ENCODE data around the gene SLC4A9.
"Not testable (repeated sequence)": the region's sequence is repeated elsewhere in the genome, so short reads cannot be mapped to it uniquely, and the experiment has no call there.

Gene SLC4A9

GRCh38 chr5:140338908-140339307 is 21.1 kb upstream of the SLC4A9 start:
- no peak for DNase-seq

- DNase-seq = no peak
These were observed 20.4 kb upstream of the SLC4A9 start for GRCh38 chr5:140339636-140340035.

- no peak for DNase-seq
These were observed 19.3 kb upstream of the SLC4A9 start for GRCh38 chr5:140340605-140341121.

GRCh38 chr5:140341591-140341990 is 18.4 kb upstream of the SLC4A9 start:
- DNase-seq = no peak

- DNase-seq = no peak
These were observed 17.7 kb upstream of the SLC4A9 start for GRCh38 chr5:140342287-140342686.

GRCh38 chr5:140342896-140343295 is 17.1 kb upstream of the SLC4A9 start:
- no peak for DNase-seq

- not testable (repeated sequence) for DNase-seq
These were observed 16.1 kb upstream of the SLC4A9 start for GRCh38 chr5:140343849-140344248.

GRCh38 chr5:140344683-140345423 is 15.1 kb upstream of the SLC4A9 start:
- DNase-seq = no peak

GRCh38 chr5:140345919-140346347 is 14.1 kb upstream of the SLC4A9 start:
- no peak for DNase-seq

- DNase-seq = peak; percentile 77
These were observed 13.4 kb upstream of the SLC4A9 start, which contains the start of gene HBEGF for GRCh38 chr5:140346348-140347221. HBEGF (minus strand) TSS chr5:140346603; CDS start chr5:140346328, 275 bp downstream.

GRCh38 chr5:140347360-140347759 is 12.6 kb upstream of the SLC4A9 start:
- DNase-seq = no peak

- no peak for DNase-seq
These were observed 11.9 kb upstream of the SLC4A9 start for GRCh38 chr5:140348104-140348503.

GRCh38 chr5:140349244-140349643 is 10.8 kb upstream of the SLC4A9 start:
- DNase-seq = no peak

- no peak for DNase-seq
These were observed 8.2 kb upstream of the SLC4A9 start for GRCh38 chr5:140351609-140352334.

GRCh38 chr5:140355546-140355945 is 4.4 kb upstream of the SLC4A9 start:
- no peak for DNase-seq

GRCh38 chr5:140356853-140357725 is 2.9 kb upstream of the SLC4A9 start:
- no peak for DNase-seq

GRCh38 chr5:140357726-140358093 is 2.3 kb upstream of the SLC4A9 start:
- DNase-seq = no peak

- DNase-seq = no peak
These were observed 1.2 kb upstream of the SLC4A9 start for GRCh38 chr5:140358738-140359310.

GRCh38 chr5:140360681-140361479 is 886 bp downstream of the SLC4A9 start:
- DNase-seq = no peak

GRCh38 chr5:140361901-140362300 is 1.9 kb downstream of the SLC4A9 start:
- DNase-seq = no peak

- DNase-seq = no peak
These were observed 2.3 kb downstream of the SLC4A9 start for GRCh38 chr5:140362311-140362710.

All from cortex of kidney (tissue), 1 donor.